GM19463 (cell line): ENCODE results near the gene APP.
"Not testable (repeated sequence)": the region's sequence is repeated elsewhere in the genome, so short reads cannot be mapped to it uniquely, and the experiment has no call there.

Experiments
- ATAC-seq: cut with Tn5 transposase; IDR thresholded peaks from one replicate; pipeline ENCODE4 v1.9.1; 2021; ENCODE audit warnings: mild to moderate bottlenecking, moderate library complexity; ENCODE audit not compliant: unreplicated experiment

APP gene

GRCh38 chr21:25955646-25956045, 214.9 kb downstream of the APP start:
- no peak for ATAC-seq

GRCh38 chr21:25953659-25954058, 216.9 kb downstream of the APP start:
- ATAC-seq = no peak

GRCh38 chr21:25953196-25953595, 217.4 kb downstream of the APP start:
- no peak for ATAC-seq

- ATAC-seq = no peak
Measured at GRCh38 chr21:25952306-25952705, 218.3 kb downstream of the APP start.

GRCh38 chr21:25949701-25950100, 220.9 kb downstream of the APP start:
- ATAC-seq = no peak

GRCh38 chr21:25944672-25945213, 225.8 kb downstream of the APP start:
- no peak for ATAC-seq

GRCh38 chr21:25944082-25944481, 226.5 kb downstream of the APP start:
- no peak for ATAC-seq

- no peak for ATAC-seq
Measured at GRCh38 chr21:25942135-25942534, 228.4 kb downstream of the APP start.

- no peak for ATAC-seq
Measured at GRCh38 chr21:25939396-25939761, 231.2 kb downstream of the APP start.

- ATAC-seq = no peak
Measured at GRCh38 chr21:25938658-25939395, 231.7 kb downstream of the APP start.

- ATAC-seq = no peak
Measured at GRCh38 chr21:25936776-25937175, 233.8 kb downstream of the APP start.

- no peak for ATAC-seq
Measured at GRCh38 chr21:25934771-25935224, 235.8 kb downstream of the APP start.

GRCh38 chr21:25934130-25934529, 236.4 kb downstream of the APP start:
- ATAC-seq = no peak

GRCh38 chr21:25931765-25932164, 238.8 kb downstream of the APP start:
- no peak for ATAC-seq

- no peak for ATAC-seq
Measured at GRCh38 chr21:25929856-25930520, 240.6 kb downstream of the APP start.

GRCh38 chr21:25927195-25927880, 243.2 kb downstream of the APP start:
- no peak for ATAC-seq

- no peak for ATAC-seq
Measured at GRCh38 chr21:25925936-25926335, 244.6 kb downstream of the APP start.

- no peak for ATAC-seq
Measured at GRCh38 chr21:25925064-25925800, 245.3 kb downstream of the APP start.

GRCh38 chr21:25918152-25918551, 252.4 kb downstream of the APP start:
- not testable (repeated sequence) for ATAC-seq

GRCh38 chr21:25916226-25916625, 254.3 kb downstream of the APP start:
- no peak for ATAC-seq

- no peak for ATAC-seq
Measured at GRCh38 chr21:25913479-25913878, 257.1 kb downstream of the APP start.
